GM12878 (cell line): ENCODE measurements around the gene ZNF644. TPM values are rescaled to one million over a fixed set of nuclear protein-coding genes. Genes with fewer than 3 reads are reported as not detected.

Experiments
- REST ChIP-seq: IDR thresholded peaks from 2 replicates; pipeline ENCODE4 v1.6.1; 2012; ENCODE audit warnings: mild to moderate bottlenecking, low read depth, low read length
- SREBF2 ChIP-seq: IDR thresholded peaks from 2 replicates; pipeline ENCODE4 v1.6.1; 2012; ENCODE audit warnings: mild to moderate bottlenecking, low read length
- STAT1 ChIP-seq: fragments of 450-650 bp; conservative IDR thresholded peaks from 2 replicates; pipeline ENCODE4 v1.6.1; 2014; ENCODE audit warnings: antibody characterized with exemption, mild to moderate bottlenecking
- ZNF687 ChIP-seq: fragments of 450-650 bp; IDR thresholded peaks from 2 replicates; pipeline ENCODE4 v1.6.1; 2017; ENCODE audit warnings: mild to moderate bottlenecking, moderate library complexity
- polyA plus RNA-seq, 11 experiments: library from polyadenylated mRNA; depleted of rRNA in 4 of 11; unstranded in 6 of 11; stranded (reverse) in 5 of 11; fragments of >200 nt; fragmentation: Nextera tagmentation in 4 of 11; fragmentation: Illumina TruSeq in 1 of 11; extraction: Ambion mirVana in 4 of 11; extraction: Trizol in 1 of 11; gene quantifications; 1 replicate in 1 of 11; 2 replicates in 10 of 11; pipeline versions ENCODE4 v1.2.1 to v1.2.3, GENCODE V29; 2011 to 2016; ENCODE audit warnings: inconsistent platforms in 2 of 11, missing spikeins in 2 of 11, low read depth in 1 of 11
- total RNA-seq, 4 experiments: library from RNA; depleted of rRNA in 3 of 4; stranded (reverse); fragments of >200 nt in 3 of 4; fragmentation: Illumina TruSeq in 1 of 4; extraction: Trizol in 1 of 4; gene quantifications; 2 replicates each; pipeline versions ENCODE4 v1.2.1 to v1.2.3, GENCODE V29; 2013 to 2021

ZNF644 gene
- total and polyA plus RNA-seq, 10 of the 15 experiments (the other 5 are each of a cell fraction or from before 2014, with no cell fraction given) = 17.7 to 55.3 (median 29.5) TPM

GRCh38 chr1:91004145-91004544 is 17.7 kb downstream of the ZNF644 start (continued):
- TF ChIP-seq SREBF2 (no peak), STAT1 (no peak), ZNF687 (no peak), REST (no peak)
- TF ChIP-seq, all 136 proteins: peak for 2
